Stimulated activated CD8-positive, alpha-beta memory T cell treated with anti-CD3 and anti-CD28 coated beads, Interleukin-7, amount 100 ng/mL, for 48 hours (primary cell): ENCODE data around the gene ZFAND3.

Experiments
- DNase-seq, 2 donors: peaks; one replicate each; pipeline ENCODE4 v3.0.0-alpha.2; 2020; ENCODE audit warnings: low read depth in 1 of 2; ENCODE audit errors: extremely low read depth in 1 of 2

The ZFAND3 gene

DNA sequence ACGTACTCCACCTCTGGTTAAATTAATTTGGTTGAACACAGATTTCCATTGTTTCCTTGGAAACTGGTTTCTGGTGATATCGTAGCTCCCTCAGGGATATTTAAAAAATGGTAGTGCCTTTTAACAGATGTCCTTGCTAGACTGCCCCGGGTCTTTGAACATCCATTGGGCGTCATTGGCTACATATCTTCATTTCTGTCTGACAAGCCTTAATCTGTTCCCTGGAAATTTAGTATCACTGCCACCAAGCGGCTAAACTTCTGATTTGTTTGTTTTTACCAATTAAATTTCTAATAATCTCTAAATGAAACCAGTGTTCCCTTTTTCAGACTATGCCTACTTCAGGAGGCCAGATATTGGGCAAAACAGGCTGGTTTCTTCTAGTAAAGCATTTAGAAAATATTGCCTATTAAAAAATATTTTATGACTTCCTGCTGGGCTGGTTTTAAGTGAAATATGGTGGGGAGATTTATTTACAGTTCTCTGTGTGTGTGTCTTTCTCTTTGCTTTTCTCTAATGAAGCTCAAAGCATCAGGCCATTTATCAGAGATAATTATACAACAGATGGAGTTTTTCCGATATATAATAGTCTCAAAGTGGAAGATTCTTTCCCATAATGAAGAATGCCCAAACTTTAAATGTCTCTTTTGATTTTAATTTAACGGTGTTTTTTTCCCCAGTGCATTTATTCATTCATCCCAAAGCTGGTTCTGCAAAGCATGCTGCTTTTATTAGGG is 249.5 kb downstream of the ZFAND3 start:
- no peak for DNase-seq

DNA sequence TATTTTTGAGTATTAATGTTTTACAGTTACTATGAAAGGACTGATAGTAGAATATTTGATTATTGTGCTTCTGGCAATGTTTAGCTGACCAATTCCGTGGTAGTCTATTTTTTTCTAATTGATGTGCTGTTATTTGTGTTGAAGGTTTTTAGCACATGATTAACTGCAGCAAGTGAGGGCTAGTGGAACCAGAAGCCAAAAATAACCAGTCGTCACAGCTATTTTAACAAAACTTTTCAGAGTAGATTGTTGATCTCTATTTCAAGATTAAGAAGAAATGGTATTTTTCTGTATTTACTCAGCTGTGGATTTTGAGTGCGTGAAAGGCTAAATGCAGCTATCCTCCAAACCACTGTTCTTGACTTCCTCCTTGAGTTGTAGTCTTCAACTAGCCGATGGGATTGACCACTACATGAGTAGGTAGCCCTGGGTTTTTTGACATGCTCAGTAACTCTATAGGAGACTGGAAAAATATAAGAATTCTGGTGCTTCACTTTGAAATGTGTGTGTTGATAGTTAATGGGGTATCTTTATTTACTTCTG is 258.0 kb downstream of the ZFAND3 start:
- DNase-seq, result no peak

DNA sequence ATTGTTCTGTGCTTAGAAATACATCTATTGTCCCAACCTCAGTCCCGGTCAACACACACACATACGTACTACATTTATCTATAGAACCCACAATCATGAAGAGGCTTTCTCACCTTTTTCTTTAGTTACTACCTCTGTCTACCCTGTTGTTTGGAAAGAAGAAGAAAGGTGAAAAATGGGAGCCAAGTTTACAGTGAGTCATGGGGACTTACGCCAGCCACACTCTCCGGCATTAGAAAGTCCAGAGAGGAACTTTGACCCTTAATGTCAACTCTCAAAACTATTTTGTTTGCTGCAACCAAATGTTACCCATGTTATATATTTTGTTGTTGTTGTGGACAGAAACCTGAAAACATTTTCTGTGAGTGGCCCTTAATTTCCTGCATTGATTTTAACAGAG is 259.1 kb downstream of the ZFAND3 start:
- no peak for DNase-seq

DNA sequence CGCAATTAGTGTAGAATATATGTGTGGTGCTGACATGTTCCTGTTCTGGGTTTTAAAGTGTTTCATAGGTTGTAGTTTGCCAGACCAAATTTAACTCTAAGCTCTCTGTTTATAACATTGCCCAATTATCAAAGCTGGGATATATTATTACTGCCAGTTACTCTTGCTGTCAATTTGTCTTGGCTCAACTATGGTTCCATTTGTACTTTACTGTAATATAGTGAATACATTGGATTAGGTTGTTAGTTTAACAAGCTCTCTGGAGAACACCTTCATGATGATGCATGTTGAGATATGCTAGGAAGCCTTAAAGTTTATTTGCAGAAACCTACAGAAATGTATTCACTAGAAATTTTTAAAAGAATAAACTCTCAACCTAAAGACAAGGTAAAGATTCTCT is 259.6 kb downstream of the ZFAND3 start:
- DNase-seq, result no peak

DNA sequence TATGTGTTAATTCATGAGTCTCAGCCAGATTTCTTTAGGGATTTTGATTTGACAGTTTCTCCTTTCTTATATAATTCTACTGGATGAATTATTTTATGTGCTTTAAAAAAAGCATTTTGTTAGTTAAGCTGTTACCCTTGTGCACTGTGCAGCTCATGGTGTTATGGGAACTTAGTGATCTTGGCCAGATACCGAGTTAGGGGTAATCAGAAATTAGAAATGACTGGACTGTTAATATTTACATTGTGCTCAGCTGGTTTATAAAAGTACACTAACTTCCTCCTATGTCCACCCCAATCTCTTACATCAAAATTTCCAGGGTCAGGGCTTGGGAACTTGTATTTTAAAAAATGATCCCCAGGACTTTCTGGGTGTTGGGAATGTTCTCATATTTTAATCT is 260.0 kb downstream of the ZFAND3 start:
- no peak for DNase-seq

DNA sequence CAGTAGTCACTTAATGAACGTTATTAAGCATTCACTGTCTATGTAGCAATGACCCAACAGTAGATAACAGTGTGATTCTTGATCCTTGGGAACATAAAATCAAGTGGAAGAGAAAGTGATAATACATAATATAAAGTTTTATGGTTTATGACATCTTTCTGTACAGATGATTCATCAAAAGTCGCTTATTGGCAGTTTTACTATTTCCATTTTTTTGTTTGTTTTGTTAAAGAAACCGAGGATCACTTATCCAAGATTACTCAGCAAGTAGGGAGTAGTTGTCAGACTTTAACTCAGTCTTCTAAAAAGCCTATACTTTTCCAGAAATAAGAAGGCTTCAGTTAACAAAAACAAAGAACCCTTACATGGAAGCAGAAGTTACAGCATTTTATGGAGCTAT is 260.8 kb downstream of the ZFAND3 start:
- DNase-seq, result no peak

DNA sequence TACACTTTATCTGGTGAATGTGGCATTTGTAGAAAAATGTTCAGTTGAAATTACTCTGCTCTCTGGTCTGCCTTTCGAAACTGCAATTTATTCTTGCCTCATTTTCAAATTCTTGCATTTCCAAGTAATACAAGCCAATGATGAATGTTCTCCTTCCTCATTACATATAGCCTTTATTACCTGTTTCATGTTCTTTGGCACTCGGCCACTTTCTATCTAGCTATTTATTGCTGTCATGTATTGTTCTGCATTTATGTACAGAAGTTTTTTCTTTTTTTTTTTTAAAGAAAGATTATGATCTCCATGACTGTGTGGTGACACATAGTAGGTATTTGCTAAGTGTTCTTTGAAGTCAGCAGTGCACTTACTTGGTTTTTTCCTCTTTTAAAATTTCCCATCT is 261.4 kb downstream of the ZFAND3 start:
- DNase-seq, result no peak

DNA sequence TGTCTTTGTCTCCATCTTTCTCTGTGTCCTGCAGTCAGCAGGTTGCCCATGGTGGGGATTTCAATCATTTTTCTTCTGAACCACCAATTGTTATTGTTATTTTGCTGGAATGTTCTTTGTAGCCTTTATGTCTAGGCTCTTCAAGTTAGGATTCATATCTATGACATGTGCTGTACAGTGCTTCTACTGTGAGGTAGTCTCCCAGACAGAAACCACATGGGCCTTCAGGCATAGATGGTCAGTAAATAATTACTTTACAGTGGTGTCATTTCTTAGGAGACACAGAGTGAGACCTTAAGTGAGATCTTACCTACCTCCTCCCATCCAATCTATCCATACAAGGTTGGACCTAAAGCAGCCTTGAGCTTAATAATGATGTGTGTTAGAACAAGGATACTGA is 265.5 kb downstream of the ZFAND3 start:
- no peak for DNase-seq

DNA sequence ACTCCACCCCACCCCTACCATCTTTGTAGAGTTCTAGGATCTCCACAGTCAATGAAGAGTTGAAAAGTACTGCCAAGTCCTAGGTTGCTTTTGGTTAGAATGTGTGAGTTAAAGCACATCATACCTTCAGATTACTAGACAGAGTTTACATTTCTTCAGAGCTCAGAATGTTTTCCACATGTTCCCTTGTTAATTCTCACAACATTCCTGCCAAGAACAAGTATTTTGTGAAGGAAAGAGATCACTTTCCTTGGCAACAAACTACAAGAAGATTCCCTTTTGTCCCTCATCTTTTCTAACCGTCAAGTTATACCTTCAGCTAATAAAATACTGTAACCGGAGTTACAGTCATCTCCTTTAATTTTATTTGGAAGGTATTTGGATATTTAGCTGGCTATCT is 266.8 kb downstream of the ZFAND3 start:
- DNase-seq, result no peak

DNA sequence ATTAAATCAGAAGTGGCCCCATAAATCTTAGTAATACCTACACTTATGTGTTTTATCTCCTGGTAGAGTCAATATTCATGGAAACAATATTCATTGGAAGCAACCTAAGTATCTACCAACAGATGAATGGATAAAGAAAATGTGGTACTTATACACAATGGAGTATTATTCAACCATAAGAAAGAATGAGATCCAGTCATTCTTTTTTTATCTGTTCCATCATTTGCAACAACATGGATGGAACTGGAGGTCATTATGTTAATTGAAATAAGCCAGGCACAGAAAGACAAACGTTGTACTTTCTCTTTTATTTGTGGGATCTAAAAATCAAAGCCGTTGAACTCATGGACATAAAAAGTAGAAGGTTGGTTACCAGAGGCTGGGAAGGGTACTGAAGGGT is 268.5 kb downstream of the ZFAND3 start:
- no peak for DNase-seq

DNA sequence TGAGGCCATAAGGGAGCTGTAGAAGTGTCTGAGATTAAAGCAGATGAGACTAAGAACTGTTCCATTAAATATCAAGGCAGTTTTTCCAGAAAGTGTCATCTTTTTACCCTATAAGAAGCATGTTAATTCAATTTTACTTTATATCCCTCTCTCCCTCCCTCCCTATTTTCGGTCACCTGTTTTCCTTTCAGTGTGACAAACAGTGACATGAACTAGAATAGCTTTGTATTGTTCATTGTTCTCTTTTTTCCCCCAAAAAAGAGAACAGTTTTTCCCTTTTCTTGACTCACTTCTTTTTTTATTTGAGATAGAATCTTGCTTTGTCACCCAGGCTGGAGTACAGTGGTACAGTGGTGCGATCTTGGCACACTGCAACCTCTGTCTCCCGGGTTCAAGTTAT is 269.3 kb downstream of the ZFAND3 start:
- no peak for DNase-seq

DNA sequence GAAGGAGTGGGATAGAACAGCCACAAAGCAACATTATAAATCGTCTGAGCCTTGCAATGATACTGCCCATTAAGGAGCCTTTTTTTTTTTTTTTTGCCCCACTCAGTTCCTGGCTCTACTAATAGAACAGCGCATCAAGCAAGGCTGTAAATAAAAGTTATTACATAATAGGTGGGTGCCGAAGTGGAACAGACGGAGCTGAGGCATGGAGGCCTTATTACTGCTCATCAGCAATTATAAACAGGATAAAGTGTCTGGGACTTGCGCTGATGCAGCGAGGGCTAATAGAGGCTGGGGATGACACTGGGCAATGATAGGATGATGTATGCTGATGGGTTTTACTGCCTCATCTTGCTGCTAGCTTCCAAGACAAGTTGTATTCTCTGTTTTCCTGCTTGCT is 272.1 kb downstream of the ZFAND3 start:
- DNase-seq, result no peak

DNA sequence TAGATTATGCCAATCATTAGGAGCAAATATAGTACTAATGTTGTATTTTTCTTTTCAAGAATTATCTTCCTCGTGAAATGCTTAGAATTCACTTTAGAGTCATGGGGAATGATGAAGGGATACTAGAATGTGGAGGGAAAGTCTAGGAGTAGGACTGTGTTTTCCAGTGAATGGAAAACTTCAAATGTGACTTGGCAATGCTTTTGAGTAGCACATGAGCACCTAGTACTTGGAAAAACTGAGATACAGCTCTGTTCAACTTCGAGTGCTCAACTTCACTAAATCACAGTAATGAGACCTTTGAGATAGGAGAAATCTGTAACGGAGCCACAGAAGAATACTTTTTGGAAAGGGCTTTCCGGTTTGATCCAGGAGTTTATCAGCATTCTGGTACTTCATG is 272.9 kb downstream of the ZFAND3 start:
- DNase-seq, result no peak

DNA sequence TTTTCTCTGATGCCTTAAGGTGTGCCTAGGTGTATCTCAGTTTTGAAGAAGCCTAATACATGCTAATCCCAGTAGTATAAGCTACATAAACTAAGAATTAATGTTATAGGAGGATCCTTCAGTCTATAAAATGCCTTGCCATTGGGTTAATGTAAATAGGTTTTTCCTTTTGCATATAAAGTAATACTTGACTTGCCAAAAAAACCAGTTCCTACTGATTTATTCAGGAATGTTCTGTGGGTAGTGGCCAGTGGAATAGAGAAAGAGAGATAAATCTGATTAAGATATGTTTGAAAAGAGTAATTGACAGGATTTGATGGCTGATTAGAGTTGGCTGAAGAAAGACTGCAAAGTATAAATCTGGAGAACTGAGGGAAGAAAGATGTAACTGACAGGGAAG is 273.4 kb downstream of the ZFAND3 start:
- no peak for DNase-seq

DNA sequence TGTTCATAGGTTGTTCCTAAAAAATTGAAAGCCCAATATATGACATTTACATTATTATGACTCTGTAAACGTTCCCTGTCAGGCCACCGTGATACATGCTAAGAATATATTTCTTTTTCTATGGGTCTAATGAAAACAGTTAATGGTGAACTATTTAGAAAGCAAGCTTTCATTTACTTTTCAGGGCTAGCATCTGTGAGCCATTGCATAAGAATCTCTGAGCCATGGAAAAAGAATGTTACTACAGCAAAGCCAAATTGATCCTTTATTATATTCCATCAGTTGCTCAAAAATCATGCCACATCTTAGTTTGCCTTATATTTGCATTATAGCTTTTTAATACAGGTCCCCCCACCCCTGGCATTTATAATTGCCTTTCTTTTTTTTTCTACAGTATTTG is 275.5 kb downstream of the ZFAND3 start:
- no peak for DNase-seq

DNA sequence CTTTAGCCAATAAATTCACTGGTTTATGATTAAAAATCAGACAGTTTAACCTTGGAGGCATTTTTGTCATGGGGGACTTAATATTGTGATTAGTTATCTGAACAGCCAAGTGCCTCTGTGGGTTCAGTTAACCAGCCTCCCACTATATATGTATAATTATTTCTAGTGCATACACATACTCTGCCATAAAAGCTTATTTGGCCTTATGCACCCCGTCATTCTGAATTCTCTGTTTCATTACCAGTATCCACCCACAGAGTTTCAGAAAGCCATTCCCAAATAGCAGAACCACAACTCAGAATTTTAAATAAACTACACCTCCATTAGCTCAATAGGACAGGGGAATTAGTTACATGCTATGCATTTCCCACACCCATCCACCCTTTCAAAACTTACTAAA is 279.7 kb downstream of the ZFAND3 start:
- DNase-seq, result no peak

DNA sequence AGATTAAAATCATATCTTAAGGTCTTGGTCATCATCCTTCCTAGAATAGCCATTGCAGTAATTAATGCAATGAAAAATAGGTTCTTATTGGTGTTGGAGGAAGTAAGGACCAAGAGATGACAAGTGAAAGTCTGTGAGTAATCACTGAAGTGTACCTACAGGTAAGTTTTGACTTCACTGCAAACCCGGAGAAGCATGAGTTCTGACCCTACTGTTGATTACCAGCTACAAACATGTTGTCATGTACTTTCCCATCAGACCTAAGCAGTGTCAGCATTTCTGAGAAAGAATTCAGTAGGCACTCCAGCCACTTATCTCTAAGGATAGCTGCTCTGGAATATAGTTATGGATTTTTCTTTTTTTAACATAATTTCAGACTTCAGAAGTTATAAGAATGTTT is 280.9 kb downstream of the ZFAND3 start:
- no peak for DNase-seq

DNA sequence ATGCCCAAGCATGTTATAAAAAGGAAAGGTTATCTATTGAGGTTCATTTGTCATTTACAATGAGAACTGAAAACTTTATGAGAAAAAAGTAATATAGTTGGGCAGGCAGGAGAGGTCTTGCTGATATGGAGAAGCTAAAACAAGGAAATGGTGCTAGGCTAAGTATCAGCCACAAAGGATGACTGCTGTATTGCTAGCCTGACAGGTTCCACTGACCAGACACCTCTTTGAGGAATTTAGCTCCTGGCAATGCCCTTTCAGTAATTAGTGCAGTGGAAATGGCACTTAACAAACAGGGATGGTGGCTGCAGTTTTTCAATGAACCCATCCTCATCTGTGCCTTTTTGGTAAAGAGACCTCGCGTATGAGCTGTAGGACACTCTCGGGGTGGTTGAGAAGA is 284.4 kb downstream of the ZFAND3 start:
- DNase-seq, result no peak

DNA sequence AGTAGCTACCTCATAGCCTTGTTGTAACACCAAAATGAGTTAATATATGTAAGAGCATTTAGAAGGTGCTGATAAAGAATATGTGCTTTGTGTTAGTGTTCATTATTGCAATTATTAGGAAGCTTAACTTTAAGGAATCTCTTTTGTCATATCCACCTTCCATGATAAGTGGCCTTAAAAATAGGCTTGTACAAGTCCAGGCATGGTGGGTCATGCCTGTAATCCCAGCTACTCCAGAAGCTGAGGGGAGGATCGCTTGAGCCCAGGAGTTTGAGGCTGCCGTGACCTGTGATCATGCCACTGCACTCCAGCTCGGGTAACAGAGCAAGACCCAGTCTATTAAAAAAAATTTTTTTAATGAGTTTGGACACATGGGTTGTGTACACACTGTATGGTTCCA is 285.5 kb downstream of the ZFAND3 start:
- DNase-seq, result no peak

DNA sequence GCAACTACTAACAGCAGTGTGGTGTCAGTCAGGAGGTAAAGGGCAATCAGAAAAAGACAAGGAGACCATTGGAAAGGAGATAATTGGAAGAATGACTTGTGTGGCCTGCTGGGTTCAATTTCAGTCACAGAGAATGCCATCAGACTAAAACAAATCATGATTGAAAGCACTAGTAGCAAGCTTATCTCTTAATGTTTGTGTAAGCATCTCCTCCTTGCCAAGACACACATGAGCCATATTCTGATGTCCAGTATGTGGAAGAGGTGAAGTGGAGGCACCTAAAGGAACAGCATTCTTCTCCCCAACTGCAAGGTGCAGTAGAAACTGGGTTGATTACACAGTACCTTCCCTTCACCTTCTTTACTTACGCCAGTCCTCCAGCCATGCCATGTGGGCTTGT is 287.5 kb downstream of the ZFAND3 start:
- DNase-seq, result no peak

DNA sequence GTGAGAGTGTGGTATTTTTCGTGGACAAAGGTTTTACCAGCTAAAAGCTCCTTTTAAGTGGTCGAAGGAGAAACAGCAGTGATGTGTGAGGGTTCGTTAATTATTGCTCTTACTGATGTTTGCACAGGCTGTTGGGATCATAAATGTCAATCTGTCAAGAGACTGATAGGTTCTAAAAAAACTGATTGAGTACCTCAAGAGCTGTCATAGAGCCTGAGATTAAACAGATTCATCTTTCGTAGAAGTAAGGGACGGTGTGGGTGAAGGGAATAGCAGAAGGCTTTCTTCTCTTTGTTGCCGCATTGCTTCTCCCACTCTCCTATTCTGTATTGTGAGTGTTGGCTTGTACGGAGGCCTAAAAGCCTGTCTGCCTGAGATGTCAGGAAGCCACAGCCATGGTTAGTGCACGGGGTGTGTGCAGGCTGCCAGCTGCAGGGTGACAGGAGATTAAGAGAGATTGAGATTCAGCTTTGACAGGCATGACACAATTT is 291.0 kb downstream of the ZFAND3 start:
- no peak for DNase-seq

DNA sequence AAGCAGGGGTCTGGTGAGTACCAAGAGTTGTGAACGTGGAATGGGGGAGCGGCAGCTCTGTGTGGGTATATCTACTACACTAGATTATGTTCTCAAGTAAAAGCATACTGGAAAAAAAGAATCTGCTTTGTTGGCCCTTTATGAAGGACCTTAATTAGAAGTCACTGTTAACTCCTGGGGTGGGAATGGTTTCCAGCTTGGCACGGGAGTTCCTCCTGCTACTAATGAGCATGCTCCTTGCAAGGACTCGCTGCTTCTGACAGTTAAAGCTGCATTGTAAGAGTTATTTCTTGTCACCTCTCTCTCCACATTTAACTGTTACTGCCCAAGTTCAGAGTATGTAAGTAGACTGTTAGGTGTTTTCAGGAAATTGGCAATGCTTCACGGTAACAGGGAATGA is 292.7 kb downstream of the ZFAND3 start:
- no peak for DNase-seq
